ENCODE results near the gene PCBD1. TPM values are rescaled to one million over a fixed set of nuclear protein-coding genes. Genes with fewer than 3 reads are reported as not detected.

PCBD1 gene
- total and polyA plus RNA-seq, 3 donors from 2014 or later = 49.6 to 71.2 (median 61.9) TPM

GRCh38 chr10:70918851-70919530 is 30.6 kb upstream of the PCBD1 start:
- DNase-seq = no peak
- 26 to 32% methylated on average over 20 to 21 of the region's 22 CpGs for WGBS, 2 donors
- no peaks in the 10 kb centered on the region for H3K9me3 ChIP-seq
- H3K4me3 ChIP-seq = no peak overlapping the region
- no peaks in the 10 kb centered on the region for H3K27me3 ChIP-seq
- no peaks in the 10 kb centered on the region for H3K36me3 ChIP-seq (ENCODE audit: low read depth, missing control alignments)
- TF ChIP-seq POLR2A (IDR thresholded peaks at IDR 0.05) = no peak
- TF ChIP-seq CTCF (IDR thresholded peaks at IDR 0.05) = no peak
- intact Hi-C loops (cut with DNase I; ENCODE audit: low total_unique reads) = no loop called here
- no peak overlapping the region for H3K27ac ChIP-seq
- no peaks in the 10 kb centered on the region for H3K4me1 ChIP-seq

- intact Hi-C loops (cut with DNase I; ENCODE audit: low total_unique reads) = no loop called here
- TF ChIP-seq CTCF (IDR thresholded peaks at IDR 0.05) (no peak), POLR2A (IDR thresholded peaks at IDR 0.05) (no peak)
- WGBS, 2 donors = 91% methylated on average over 6 to 10 of the region's 10 CpGs
- no peak overlapping the region for H3K27ac ChIP-seq
- no peaks in the 10 kb centered on the region for H3K27me3 ChIP-seq
- DNase-seq = no peak
- no peaks in the 10 kb centered on the region for H3K36me3 ChIP-seq (ENCODE audit: low read depth, missing control alignments)
- no peaks in the 10 kb centered on the region for H3K4me1 ChIP-seq
- H3K9me3 ChIP-seq = no peaks in the 10 kb centered on the region
- no peak overlapping the region for H3K4me3 ChIP-seq
Measured at GRCh38 chr10:70917635-70918034, 29.3 kb upstream of the PCBD1 start.

GRCh38 chr10:70917226-70917625 is 28.9 kb upstream of the PCBD1 start:
- 73 to 90% methylated on average over 3 to 5 of the region's 5 CpGs for WGBS, 2 donors
- intact Hi-C loops (cut with DNase I; ENCODE audit: low total_unique reads) = no loop called here
- DNase-seq = no peak

GRCh38 chr10:70916241-70916640 is 27.9 kb upstream of the PCBD1 start:
- WGBS, 2 donors = 93 to 95% methylated on average over 3 to 6 of the region's 6 CpGs
- H3K36me3 ChIP-seq (ENCODE audit: low read depth, missing control alignments) = no peaks in the 10 kb centered on the region
- H3K9me3 ChIP-seq = no peaks in the 10 kb centered on the region
- H3K4me1 ChIP-seq = no peaks in the 10 kb centered on the region
- H3K4me3 ChIP-seq = no peak overlapping the region
- H3K27ac ChIP-seq = no peak overlapping the region
- no peak for DNase-seq
- no peak for TF ChIP-seq CTCF (IDR thresholded peaks at IDR 0.05)
- no peaks in the 10 kb centered on the region for H3K27me3 ChIP-seq
- intact Hi-C loops (cut with DNase I; ENCODE audit: low total_unique reads) = no loop called here

More at GRCh38 chr10:70917226-70917625, 28.9 kb upstream of the PCBD1 start:
- H3K27ac ChIP-seq = no peak overlapping the region
- H3K4me3 ChIP-seq = no peak overlapping the region
- no peaks in the 10 kb centered on the region for H3K27me3 ChIP-seq
- H3K36me3 ChIP-seq (ENCODE audit: low read depth, missing control alignments) = no peaks in the 10 kb centered on the region
- TF ChIP-seq POLR2A (IDR thresholded peaks at IDR 0.05) (no peak), CTCF (IDR thresholded peaks at IDR 0.05) (no peak)
- H3K9me3 ChIP-seq = no peaks in the 10 kb centered on the region
- H3K4me1 ChIP-seq = no peaks in the 10 kb centered on the region

- WGBS, 2 donors = 92 to 94% methylated on average over 5 to 9 of the region's 9 CpGs
Measured at GRCh38 chr10:70915806-70916205, 27.4 kb upstream of the PCBD1 start.

More at GRCh38 chr10:70915806-70916205, 27.4 kb upstream of the PCBD1 start:
- Histone ChIP-seq H3K4me1 (no peaks in the 10 kb centered on the region), H3K36me3 (ENCODE audit: low read depth, missing control alignments) (no peaks in the 10 kb centered on the region), H3K27ac (no peak overlapping the region), H3K4me3 (no peak overlapping the region), H3K27me3 (no peaks in the 10 kb centered on the region), H3K9me3 (no peaks in the 10 kb centered on the region)
- no peak for DNase-seq
- TF ChIP-seq CTCF (IDR thresholded peaks at IDR 0.05) (no peak), POLR2A (IDR thresholded peaks at IDR 0.05) (no peak)
- intact Hi-C loops (cut with DNase I; ENCODE audit: low total_unique reads) = no loop called here

Data from testis (tissue), 3 donors.